ENCODE results near the gene TNRC6B.

DNA sequence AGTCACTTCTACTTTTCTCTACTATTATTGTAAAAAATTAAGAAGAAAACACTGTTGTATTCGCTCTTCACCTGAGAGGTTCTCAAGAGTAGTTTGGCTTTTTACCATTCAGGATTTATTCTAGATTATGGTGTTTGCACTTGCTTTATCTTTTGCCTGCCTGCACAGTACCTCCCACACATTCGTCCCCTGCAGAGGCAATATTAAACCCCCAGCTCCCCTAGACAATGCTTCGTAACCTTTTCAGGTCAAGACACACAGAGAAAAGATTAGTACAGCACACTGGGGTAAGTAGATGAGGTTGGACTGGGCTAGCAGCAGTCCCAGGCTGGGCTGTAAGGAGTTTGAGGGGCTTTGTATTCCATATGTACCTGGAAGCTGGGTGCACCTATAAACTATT lies 62.4 kb downstream of the TNRC6B start:
- TF ChIP-seq CTCF (conservative IDR thresholded peaks at IDR 0.05 in 1 of 2, IDR thresholded peaks at IDR 0.05 in 1 of 2; ENCODE audit: extremely low read depth in 1 of 2, insufficient read depth in 1 of 2, low read depth in 1 of 2, low read length in 2 of 2) (no peak), EZH2 (IDR thresholded peaks at IDR 0.05; ENCODE audit: borderline replicate concordance, low read length) (no peak)

Measured in mammary epithelial cell (primary cell).